GM18498 (cell line): ENCODE measurements around the gene ZNF23.

Experiments
- ATAC-seq: cut with Tn5 transposase; IDR thresholded peaks from one replicate; pipeline ENCODE4 v1.9.1; 2021; ENCODE audit warnings: mild to moderate bottlenecking, moderate library complexity; ENCODE audit not compliant: unreplicated experiment

ZNF23 gene

GRCh38 chr16:71472931-71473330 is 10.9 kb upstream of the ZNF23 start:
- no peak for ATAC-seq

- no peak for ATAC-seq
These were observed 10.0 kb upstream of the ZNF23 start for GRCh38 chr16:71472051-71472450.

- ATAC-seq = no peak
These were observed 5.8 kb upstream of the ZNF23 start for GRCh38 chr16:71467810-71468209.

- ATAC-seq = no peak
These were observed 2.2 kb upstream of the ZNF23 start for GRCh38 chr16:71464231-71464630.

- no peak for ATAC-seq
These were observed 1.1 kb downstream of the ZNF23 start for GRCh38 chr16:71460941-71461340.

GRCh38 chr16:71460236-71460635 is 1.8 kb downstream of the ZNF23 start:
- no peak for ATAC-seq

GRCh38 chr16:71459510-71459909 is 2.5 kb downstream of the ZNF23 start:
- no peak for ATAC-seq

GRCh38 chr16:71456801-71457200 is 5.2 kb downstream of the ZNF23 start:
- ATAC-seq = no peak

GRCh38 chr16:71453036-71453435 is 9.0 kb downstream of the ZNF23 start:
- ATAC-seq = no peak

GRCh38 chr16:71449020-71449419 is 13.0 kb downstream of the ZNF23 start:
- ATAC-seq = no peak

GRCh38 chr16:71448274-71448866 is 13.7 kb downstream of the ZNF23 start:
- no peak for ATAC-seq

GRCh38 chr16:71443714-71444113 is 18.3 kb downstream of the ZNF23 start:
- no peak for ATAC-seq

- ATAC-seq = no peak
These were observed 20.0 kb downstream of the ZNF23 start, which contains the start of gene TLE7 for GRCh38 chr16:71442051-71442440. Gene TLE7 (minus strand): TSS chr16:71442054. CDS start chr16:71433324, 8,730 bp downstream.

GRCh38 chr16:71441348-71442050 is 20.5 kb downstream of the ZNF23 start:
- ATAC-seq = no peak

- no peak for ATAC-seq
These were observed 21.2 kb downstream of the ZNF23 start for GRCh38 chr16:71440669-71441347.

- ATAC-seq = no peak
These were observed 22.5 kb downstream of the ZNF23 start for GRCh38 chr16:71439523-71439922.

GRCh38 chr16:71436473-71436872 is 25.6 kb downstream of the ZNF23 start:
- no peak for ATAC-seq

GRCh38 chr16:71432906-71433305 is 29.1 kb downstream of the ZNF23 start:
- no peak for ATAC-seq

- ATAC-seq = no peak
These were observed 30.1 kb downstream of the ZNF23 start for GRCh38 chr16:71431991-71432390.

- ATAC-seq = no peak
These were observed 30.9 kb downstream of the ZNF23 start for GRCh38 chr16:71431176-71431575.

GRCh38 chr16:71430744-71431143 is 31.3 kb downstream of the ZNF23 start:
- ATAC-seq = no peak

- no peak for ATAC-seq
These were observed 32.5 kb downstream of the ZNF23 start for GRCh38 chr16:71429581-71429980.
